RWPE1 (cell line): ENCODE data around the gene ZNRD2.

Experiments
- CTCF ChIA-PET: fragments of 350-600 bp; sonication (Branson Sonifier 250); formaldehyde crosslinking; extraction: SDS; loops from one replicate; lab custom pipeline; 2021; lab: Yijun Ruan, JAX
- POLR2A ChIA-PET: fragments of 400-600 bp; formaldehyde crosslinking; extraction: SDS; loops from one replicate; lab custom pipeline; 2020; ENCODE audit warnings: antibody characterized with exemption; ENCODE audit not compliant: low non-redundant PET; lab: Yijun Ruan, JAX
- DNase-seq: peaks from one replicate; pipeline ENCODE4 v3.0.0; 2012; ENCODE audit warnings: low spot score
- H3K27ac ChIP-seq: fragments of 450-650 bp; 2 replicates; pipeline ENCODE4 v1.5.1; 2017
- CTCF ChIP-seq: fragments of 450-650 bp; conservative IDR thresholded peaks from 2 replicates; pipeline ENCODE4 v1.5.1; 2017; ENCODE audit warnings: low read depth, mild to moderate bottlenecking

ZNRD2 gene

GRCh38 chr11:65525546-65526480, 44.5 kb upstream of the ZNRD2 start:
- no peak for DNase-seq
- ChIA-PET CTCF (interaction anchor here (0.6 to 1.1 kb wide), 3 partner anchors 15 to 151 kb away, joined by 3 to 9 read pairs (median 5); no protein-coding TSS in a partner anchor), POLR2A (interaction anchor here (0.5 to 0.6 kb wide), 3 partner anchors 26 to 85 kb away, joined by 3 to 8 read pairs (median 5); no protein-coding TSS in a partner anchor)
- no peak for TF ChIP-seq CTCF
- H3K27ac ChIP-seq, result peak overlapping the region; percentile 77

- peak overlapping the region; percentile 77 for H3K27ac ChIP-seq
- ChIA-PET CTCF (no interaction called here), POLR2A (no interaction called here)
- no peak for TF ChIP-seq CTCF
- no peak for DNase-seq
These were observed 43.5 kb upstream of the ZNRD2 start for GRCh38 chr11:65526744-65527143.

GRCh38 chr11:65528819-65529350, 41.4 kb upstream of the ZNRD2 start:
- POLR2A ChIA-PET, result interaction anchor here (0.7 kb wide), 1 partner anchor 17 kb away, joined by 3 read pairs; no protein-coding TSS in a partner anchor
- TF ChIP-seq CTCF, result no peak
- CTCF ChIA-PET, result no interaction called here
- no peak for DNase-seq
- peak overlapping the region; percentile 35 for H3K27ac ChIP-seq

GRCh38 chr11:65529475-65530156, 40.7 kb upstream of the ZNRD2 start:
- POLR2A ChIA-PET, result interaction anchor here (0.7 kb wide), 1 partner anchor 16 kb away, joined by 3 read pairs; no protein-coding TSS in a partner anchor
- no peak for DNase-seq
- peak overlapping the region; percentile 35 for H3K27ac ChIP-seq
- TF ChIP-seq CTCF, result no peak
- CTCF ChIA-PET, result interaction anchor here (0.5 to 0.7 kb wide), 2 partner anchors 11 to 520 kb away, joined by 3 to 6 read pairs; no protein-coding TSS in a partner anchor

GRCh38 chr11:65530157-65530496, 40.1 kb upstream of the ZNRD2 start:
- TF ChIP-seq CTCF, result no peak
- H3K27ac ChIP-seq, result peak overlapping the region; percentile 23
- ChIA-PET POLR2A (no interaction called here), CTCF (interaction anchor here (0.5 to 1.8 kb wide), 2 partner anchors 11 to 521 kb away, joined by 3 to 7 read pairs; no protein-coding TSS in a partner anchor)
- DNase-seq, result no peak
